Sigmoid colon (tissue), 3 donors: ENCODE data around the gene ABAT.

Experiments
- POLR2A ChIP-seq, 2 donors: fragments of 450-650 bp; IDR thresholded peaks; one replicate each; pipeline ENCODE4 v1.6.1; 2016; ENCODE audit warnings: antibody characterized with exemption in 2 of 2, mild to moderate bottlenecking in 2 of 2, moderate library complexity in 2 of 2
- TF ChIP-seq, protein P1 (sequence below), 4 experiments: fragments of 450-650 bp in 3 of 4; fragments of 200-600 bp in 1 of 4; IDR thresholded peaks; one replicate each; pipeline ENCODE4 v1.5.1; 2016 to 2019; ENCODE audit warnings: antibody characterized with exemption in 4 of 4, mild to moderate bottlenecking in 3 of 4, moderate library complexity in 2 of 4

DNA sequence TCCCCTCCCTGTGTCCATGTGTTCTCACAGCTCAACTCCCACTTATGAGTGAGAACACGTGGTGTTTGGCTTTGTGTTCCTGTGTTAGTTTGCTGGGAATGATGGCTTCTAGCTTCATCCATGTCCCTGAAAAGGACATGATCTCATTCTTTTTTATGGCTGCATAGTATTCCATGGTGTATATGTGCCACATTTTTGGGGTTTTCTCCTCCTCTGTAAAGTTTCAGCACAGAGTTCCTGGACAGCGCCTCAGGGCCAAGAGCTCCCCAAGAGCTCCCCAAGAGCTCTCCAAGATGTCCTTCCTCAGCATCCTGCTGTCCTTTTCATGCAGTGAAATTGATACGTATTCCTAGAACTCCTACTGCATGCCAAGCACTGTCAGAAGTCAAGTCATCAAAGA lies 6.9 kb upstream of the ABAT start:
- no peak for TF ChIP-seq POLR2A (IDR thresholded peaks at IDR 0.05)
- TF ChIP-seq, protein P1, sequence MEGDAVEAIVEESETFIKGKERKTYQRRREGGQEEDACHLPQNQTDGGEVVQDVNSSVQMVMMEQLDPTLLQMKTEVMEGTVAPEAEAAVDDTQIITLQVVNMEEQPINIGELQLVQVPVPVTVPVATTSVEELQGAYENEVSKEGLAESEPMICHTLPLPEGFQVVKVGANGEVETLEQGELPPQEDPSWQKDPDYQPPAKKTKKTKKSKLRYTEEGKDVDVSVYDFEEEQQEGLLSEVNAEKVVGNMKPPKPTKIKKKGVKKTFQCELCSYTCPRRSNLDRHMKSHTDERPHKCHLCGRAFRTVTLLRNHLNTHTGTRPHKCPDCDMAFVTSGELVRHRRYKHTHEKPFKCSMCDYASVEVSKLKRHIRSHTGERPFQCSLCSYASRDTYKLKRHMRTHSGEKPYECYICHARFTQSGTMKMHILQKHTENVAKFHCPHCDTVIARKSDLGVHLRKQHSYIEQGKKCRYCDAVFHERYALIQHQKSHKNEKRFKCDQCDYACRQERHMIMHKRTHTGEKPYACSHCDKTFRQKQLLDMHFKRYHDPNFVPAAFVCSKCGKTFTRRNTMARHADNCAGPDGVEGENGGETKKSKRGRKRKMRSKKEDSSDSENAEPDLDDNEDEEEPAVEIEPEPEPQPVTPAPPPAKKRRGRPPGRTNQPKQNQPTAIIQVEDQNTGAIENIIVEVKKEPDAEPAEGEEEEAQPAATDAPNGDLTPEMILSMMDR (IDR thresholded peaks at IDR 0.05) = no peak
